Activated CD4-positive, CD25-positive, alpha-beta regulatory T cell (primary cell): Measurements from ENCODE around the gene SRBD1.

Source experiments
- DNase-seq, 4 experiments: peaks; one replicate each; lab custom pipeline; 2025; lab: John Stamatoyannopoulos, UW

Gene SRBD1

GRCh38 chr2:45368792-45369191, 242.3 kb downstream of the SRBD1 start:
- no peak for DNase-seq

- no peak for DNase-seq
Measured at GRCh38 chr2:45361666-45362065, 249.4 kb downstream of the SRBD1 start.

- no peak for DNase-seq
Measured at GRCh38 chr2:45354776-45355175, 256.3 kb downstream of the SRBD1 start.

GRCh38 chr2:45353879-45354278, 257.2 kb downstream of the SRBD1 start:
- DNase-seq = no peak

- DNase-seq = no peak
Measured at GRCh38 chr2:45352506-45352905, 258.6 kb downstream of the SRBD1 start.

GRCh38 chr2:45345331-45346234, 265.5 kb downstream of the SRBD1 start:
- no peak for DNase-seq

- no peak for DNase-seq
Measured at GRCh38 chr2:45344502-45344901, 266.6 kb downstream of the SRBD1 start.

GRCh38 chr2:45344071-45344470, 267.0 kb downstream of the SRBD1 start:
- DNase-seq = no peak

GRCh38 chr2:45343251-45344017, 267.6 kb downstream of the SRBD1 start:
- no peak for DNase-seq

- no peak for DNase-seq
Measured at GRCh38 chr2:45340318-45340717, 270.7 kb downstream of the SRBD1 start.

- DNase-seq = no peak
Measured at GRCh38 chr2:45339253-45339652, 271.8 kb downstream of the SRBD1 start.
